Stimulated activated CD4-positive, alpha-beta T cell treated with anti-CD3 and anti-CD28 coated beads, Interleukin-15, amount 100 ng/mL, for 24 hours (primary cell): ENCODE data around the gene PDK1.
A peak's percentile ranks its signal among the peaks of the same experiment; 100 is the strongest.
"Not testable (repeated sequence)": the region's sequence is repeated elsewhere in the genome, so short reads cannot be mapped to it uniquely, and the experiment has no call there.

Experiments
- DNase-seq: peaks from one replicate; pipeline ENCODE4 v3.0.0-alpha.2; 2020

The PDK1 gene

GRCh38 chr2:172555522-172556283 is at the start of gene PDK1:
TSS of gene PDK1 (plus strand) at chr2:172556090. CDS start at chr2:172556151, 61 bp downstream.
- DNase-seq = peak; percentile 93

DNA sequence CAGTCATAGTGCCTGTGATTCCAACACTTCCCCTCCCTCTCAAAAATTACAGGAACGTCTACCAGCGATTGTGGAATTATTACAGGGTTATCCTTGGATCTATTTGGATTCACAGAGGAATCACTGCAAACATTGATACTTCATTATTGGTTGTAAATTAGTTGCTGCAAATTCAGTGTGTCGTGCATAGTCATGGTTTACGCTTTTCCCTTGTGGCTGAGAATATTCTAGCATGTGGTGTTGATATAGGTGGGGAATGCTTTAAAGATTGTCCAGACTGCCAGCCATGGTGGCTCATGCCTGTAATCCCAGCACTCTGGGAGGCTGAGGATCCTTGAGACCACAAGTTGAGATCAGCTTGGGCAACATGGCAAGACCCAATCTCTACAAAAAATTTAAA is 48.7 kb upstream of the PDK1 start:
- DNase-seq = no peak

- no peak for DNase-seq
Measured at GRCh38 chr2:172510088-172510487, 45.8 kb upstream of the PDK1 start.

DNA sequence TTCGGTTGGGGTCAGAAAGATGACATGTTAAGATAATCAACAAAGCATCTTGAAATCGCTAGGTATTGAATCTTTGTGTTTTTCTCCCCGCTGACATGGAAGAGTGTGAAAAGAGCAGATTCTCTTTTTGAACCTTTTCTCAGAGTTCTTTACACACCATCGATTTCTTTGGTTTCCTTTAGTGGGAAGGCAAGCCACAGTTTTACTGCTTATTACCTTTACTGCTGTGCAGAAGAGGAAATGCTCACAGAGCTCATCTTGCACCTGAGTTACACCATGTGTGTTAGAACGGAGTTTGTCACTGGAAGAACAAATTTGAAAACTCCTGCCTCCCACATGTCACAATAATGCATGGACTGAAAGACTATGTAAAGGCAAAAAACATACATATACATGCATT is 45.3 kb upstream of the PDK1 start:
- DNase-seq = no peak

DNA sequence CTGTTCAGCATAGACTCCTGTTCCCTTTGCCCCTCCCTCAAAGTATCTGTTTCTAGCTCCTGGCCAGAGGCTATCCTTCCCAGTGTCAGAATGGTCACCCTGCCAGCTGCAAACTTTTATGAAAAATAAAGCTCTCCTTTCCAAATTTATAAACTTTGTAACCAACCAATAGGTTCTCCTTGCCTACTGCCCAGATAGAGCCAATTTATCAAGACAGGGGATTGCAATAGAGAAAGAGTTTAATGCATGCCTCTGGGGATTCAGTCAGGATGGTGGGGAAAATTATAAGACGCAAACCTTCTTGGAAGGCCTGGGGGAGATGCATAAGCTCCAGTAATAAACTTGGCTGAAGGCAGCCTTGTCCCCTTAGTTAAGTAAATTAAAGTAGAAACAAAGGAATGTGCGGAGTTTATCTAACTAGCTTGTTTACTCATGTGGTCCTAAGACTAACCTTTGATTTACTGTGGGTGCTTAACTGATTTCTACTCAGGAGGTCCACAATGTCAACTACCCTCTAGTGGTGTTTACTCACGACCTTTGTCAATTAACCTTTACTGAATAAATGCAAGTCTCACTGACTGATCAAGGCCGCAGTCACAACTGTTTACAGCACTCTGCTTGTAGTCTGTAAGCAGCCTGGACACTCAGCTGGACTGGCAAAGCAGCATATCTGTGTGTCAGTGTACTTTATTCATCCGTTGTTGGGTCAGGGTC is 42.9 kb upstream of the PDK1 start:
- DNase-seq = no peak

DNA sequence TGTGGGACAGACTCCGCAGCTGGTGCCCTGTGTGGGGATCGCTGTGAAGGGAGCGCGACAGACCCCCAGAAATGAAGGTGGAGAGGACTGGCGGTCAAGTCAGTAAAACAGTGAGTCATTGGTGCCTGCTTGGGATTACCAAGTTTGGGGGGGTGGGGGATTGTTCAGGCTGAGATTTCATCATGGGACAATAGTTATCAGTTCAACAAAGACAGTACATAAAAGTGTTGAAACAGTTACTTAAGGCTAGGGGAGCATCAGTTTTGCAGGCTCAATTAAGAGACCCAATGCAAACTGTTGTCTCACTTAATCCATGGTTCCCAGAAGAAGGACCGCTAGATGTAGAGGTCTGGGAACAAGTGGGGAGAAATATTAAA is 42.4 kb upstream of the PDK1 start:
- no peak for DNase-seq

GRCh38 chr2:172513935-172514586 is 41.8 kb upstream of the PDK1 start:
- DNase-seq = no peak

DNA sequence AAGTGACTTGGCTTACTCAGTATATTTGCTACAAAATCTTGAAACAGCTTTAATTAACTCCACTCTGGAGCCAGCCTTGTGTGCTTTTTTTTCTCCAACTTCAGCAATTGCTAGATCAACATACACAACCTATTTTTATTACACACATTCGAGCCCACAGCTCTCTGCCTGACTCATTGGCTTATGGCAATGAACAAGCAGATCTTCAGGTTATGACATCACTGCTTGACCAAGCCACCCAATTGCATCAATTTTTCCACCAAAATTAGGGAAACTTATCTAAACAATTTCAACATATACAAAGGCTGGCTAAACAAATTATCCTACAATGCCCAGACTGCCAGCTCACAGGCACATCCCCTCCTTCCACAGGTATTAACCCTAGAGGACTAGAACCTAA is 39.6 kb upstream of the PDK1 start:
- DNase-seq = no peak

DNA sequence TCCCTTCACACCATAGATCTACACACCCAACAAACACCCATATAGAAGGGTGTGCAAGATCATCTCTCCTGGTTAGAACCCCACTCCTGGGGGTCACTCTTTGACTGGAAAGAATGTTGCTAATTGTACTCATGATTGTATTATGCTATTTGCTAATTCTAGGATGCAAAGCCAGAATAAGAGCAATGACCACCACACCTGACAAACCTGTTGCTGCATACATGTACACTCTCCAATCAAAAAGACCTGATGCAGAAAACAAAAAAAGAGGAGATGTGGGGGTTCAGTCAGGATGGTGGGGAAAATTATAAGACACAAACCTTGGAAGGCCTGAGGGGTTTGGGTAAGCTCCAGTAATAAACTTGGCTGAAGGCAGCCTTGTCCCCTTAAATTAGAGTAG is 36.9 kb upstream of the PDK1 start:
- DNase-seq = no peak

DNA sequence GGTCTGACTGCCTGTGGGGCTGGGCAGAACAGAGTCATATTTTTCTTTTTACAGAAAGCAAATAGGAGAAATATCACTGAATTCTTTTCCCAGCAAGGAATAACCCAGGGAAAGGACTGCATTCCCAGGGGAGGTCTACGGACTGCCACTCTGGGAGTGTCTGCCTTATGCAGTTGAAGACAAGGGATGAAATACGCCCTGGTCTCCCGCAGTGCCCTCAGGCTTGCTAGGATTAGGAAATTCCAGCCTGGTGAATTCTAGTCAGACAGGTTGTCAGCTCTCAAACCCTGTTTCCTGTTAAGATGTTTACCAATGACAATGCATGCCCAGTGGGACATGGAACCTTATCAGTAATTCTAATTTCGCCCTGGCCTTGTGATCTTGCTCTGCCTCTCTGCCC is 30.3 kb upstream of the PDK1 start:
- DNase-seq = no peak

GRCh38 chr2:172531309-172531708 is 24.6 kb upstream of the PDK1 start:
- no peak for DNase-seq

GRCh38 chr2:172532461-172532860 is 23.4 kb upstream of the PDK1 start:
- DNase-seq = not testable (repeated sequence)

DNA sequence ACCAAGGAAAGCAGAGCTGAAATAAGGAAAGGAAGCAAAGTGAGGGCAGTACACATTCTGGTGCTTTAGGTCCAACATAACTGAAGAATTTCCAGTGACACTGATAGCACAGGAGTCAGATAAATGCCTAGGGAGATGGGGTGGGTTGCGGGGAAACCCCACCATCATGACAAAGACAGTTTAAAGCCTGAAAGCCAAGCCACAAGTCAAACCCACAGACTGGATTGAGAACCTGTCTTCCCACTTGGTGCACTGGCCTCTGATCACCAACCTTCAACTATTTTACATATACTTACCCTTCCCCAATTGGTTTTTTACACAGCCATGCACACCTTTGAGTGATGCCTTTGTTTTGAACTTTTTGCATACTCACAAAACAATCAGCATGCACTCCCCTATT is 22.2 kb upstream of the PDK1 start:
- no peak for DNase-seq

- DNase-seq = no peak
Measured at GRCh38 chr2:172535119-172535518, 20.8 kb upstream of the PDK1 start.

DNA sequence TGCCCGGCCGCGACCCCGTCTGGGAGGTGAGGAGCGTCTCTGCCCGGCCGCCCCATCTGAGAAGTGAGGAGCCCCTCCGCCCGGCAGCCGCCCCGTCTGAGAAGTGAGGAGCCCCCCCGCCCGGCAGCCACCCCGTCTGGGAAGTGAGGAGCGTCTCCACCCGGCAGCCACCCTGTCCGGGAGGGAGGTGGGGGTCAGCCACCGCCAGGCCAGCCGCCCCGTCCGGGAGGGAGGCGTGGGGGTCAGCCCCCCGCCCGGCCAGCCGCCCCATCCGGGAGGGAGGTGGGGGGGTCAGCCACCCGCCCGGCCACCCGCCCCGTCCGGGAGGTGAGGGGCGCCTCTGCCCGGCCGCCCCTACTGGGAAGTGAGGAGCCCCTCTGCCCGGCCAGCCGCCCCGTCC is 18.0 kb upstream of the PDK1 start:
- not testable (repeated sequence) for DNase-seq

GRCh38 chr2:172539767-172540166 is 16.1 kb upstream of the PDK1 start:
- DNase-seq = no peak

GRCh38 chr2:172540421-172540820 is 15.5 kb upstream of the PDK1 start:
- no peak for DNase-seq

DNA sequence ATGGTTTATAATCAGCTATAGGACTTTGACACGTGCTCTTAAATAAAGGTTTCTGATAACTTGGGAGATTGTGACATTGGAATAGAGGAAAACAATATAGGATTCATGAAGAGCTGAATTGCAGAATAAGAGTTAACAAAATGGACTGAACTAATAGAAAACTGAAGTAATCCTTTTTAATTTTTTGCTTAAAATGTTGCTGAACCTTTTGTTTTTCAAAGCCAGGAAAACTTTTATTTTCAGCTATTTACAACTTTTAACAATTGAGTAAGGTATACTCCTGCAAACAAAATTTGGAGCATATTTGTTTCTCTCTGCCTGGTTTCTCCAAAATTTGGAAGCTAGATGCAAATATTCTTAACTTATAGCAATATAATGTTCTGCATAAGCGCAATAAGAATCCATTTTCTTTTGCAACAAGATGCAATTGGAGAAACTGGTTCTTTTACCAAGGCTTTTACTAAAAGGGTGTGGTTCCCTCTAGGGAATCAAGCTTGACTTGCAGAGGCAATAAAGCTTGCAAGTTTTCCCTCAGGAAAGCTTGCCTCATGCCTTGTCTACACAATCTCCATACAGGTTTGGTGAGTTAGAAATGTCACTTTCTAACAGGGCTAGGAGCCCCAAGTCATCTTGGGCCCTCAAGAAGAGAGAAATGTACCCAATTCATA is 10.3 kb upstream of the PDK1 start:
- DNase-seq = no peak

- no peak for DNase-seq
Measured at GRCh38 chr2:172549131-172549530, 6.8 kb upstream of the PDK1 start.

DNA sequence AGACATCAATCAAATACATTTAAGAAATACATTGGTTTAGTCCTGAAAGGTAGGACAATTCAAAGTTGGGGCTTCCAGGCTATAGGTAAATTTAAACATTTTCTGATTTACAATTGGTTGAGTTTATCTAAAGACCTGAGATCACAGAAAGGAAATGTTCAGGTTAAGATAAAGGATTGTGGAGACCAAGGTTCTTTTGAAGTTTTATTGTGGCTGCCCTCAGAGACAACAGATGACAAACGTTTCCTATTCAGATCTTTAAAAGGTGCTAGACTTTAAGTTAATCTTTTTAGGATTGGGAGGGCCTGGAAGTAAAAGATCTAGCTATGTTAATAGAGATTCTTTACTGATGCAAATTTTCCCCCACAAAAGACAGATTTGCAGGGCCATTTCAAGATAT is 6.1 kb upstream of the PDK1 start:
- DNase-seq = not testable (repeated sequence)

GRCh38 chr2:172550419-172550818 is 5.5 kb upstream of the PDK1 start:
- no peak for DNase-seq

DNA sequence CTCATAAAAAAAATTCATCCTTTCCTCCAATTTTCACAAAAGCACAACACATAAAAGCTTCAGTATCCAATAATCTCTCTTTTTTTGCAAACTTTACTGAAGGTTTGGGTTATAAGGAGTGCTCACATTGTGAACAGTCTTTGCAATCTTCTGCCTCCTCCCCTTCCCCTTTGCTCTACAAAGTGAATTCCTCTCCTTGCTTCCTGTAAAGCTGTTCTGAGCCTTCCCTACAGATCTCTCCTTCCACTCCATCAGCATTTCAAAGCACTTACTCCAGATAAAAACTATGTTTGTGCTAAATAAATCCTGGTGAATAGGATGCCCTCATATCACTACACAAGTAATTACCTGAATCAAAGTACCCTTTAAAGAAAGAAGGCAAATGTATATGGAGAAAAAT is 4.6 kb upstream of the PDK1 start:
- no peak for DNase-seq

GRCh38 chr2:172552547-172553291 is 3.2 kb upstream of the PDK1 start:
- DNase-seq = no peak
